Liver (tissue), 3 donors: ENCODE data around the gene WDR45B.

ENCODE experiments used
- CTCF ChIP-seq: fragments of 150-350 bp; IDR thresholded peaks from 2 replicates; pipeline ENCODE4 v1.5.1; 2017; ENCODE audit warnings: improper control_type of control experiment, low read depth, low read length; ENCODE audit not compliant: missing input control
- EGR1 ChIP-seq, 2 donors: IDR thresholded peaks; 2 replicates each; pipeline ENCODE4 v1.6.1; 2016 to 2018; ENCODE audit warnings: antibody characterized with exemption in 2 of 2, low read depth in 2 of 2
- MAX ChIP-seq: IDR thresholded peaks from 2 replicates; pipeline ENCODE4 v1.6.1; 2016; ENCODE audit warnings: antibody characterized with exemption
- TF ChIP-seq, protein P1 (sequence below): IDR thresholded peaks from 2 replicates; pipeline ENCODE4 v1.6.1; 2016; ENCODE audit warnings: antibody characterized with exemption, mild to moderate bottlenecking
- donor health status: healthy.
- donor health status: healthy.

DNA sequence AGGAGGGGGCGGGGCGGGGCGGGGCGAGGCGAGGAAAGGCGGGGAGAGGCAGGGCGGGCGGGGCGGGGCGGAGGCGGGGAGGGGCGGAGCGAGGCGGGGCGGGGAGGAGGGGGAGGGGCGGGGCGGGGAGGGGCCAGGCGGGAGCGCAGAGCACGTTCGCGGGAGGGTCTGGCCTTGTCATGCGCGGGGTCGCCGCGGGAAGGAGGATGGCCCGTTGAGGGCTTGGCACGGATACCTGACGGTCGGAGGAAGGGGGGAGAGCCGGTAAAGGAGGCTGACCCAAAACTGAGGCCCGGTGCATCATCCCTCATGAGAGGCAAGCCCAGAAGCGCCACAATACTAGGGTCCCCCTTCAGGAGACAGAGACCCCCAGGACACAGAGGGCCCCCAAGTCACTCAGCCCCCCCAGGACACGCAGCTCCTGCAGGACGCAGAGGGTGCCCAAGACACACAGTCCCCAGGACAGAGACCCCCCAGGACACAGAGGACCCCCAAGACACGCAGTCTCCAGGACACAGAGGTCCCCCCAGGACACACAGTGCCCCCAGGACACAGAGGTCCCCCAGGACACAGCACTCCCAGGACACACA, 593 bp upstream of the WDR45B start:
- TF ChIP-seq EGR1 (IDR thresholded peaks at IDR 0.05; ENCODE audit: low read depth in 2 of 2) (no peak), MAX (no peak), CTCF (no peak)
- TF ChIP-seq, protein P1, sequence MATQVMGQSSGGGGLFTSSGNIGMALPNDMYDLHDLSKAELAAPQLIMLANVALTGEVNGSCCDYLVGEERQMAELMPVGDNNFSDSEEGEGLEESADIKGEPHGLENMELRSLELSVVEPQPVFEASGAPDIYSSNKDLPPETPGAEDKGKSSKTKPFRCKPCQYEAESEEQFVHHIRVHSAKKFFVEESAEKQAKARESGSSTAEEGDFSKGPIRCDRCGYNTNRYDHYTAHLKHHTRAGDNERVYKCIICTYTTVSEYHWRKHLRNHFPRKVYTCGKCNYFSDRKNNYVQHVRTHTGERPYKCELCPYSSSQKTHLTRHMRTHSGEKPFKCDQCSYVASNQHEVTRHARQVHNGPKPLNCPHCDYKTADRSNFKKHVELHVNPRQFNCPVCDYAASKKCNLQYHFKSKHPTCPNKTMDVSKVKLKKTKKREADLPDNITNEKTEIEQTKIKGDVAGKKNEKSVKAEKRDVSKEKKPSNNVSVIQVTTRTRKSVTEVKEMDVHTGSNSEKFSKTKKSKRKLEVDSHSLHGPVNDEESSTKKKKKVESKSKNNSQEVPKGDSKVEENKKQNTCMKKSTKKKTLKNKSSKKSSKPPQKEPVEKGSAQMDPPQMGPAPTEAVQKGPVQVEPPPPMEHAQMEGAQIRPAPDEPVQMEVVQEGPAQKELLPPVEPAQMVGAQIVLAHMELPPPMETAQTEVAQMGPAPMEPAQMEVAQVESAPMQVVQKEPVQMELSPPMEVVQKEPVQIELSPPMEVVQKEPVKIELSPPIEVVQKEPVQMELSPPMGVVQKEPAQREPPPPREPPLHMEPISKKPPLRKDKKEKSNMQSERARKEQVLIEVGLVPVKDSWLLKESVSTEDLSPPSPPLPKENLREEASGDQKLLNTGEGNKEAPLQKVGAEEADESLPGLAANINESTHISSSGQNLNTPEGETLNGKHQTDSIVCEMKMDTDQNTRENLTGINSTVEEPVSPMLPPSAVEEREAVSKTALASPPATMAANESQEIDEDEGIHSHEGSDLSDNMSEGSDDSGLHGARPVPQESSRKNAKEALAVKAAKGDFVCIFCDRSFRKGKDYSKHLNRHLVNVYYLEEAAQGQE: no peak
